ENCODE data around the gene SLC35F3.
"Not testable (repeated sequence)": the region's sequence is repeated elsewhere in the genome, so short reads cannot be mapped to it uniquely, and the experiment has no call there.

SLC35F3 gene

DNA sequence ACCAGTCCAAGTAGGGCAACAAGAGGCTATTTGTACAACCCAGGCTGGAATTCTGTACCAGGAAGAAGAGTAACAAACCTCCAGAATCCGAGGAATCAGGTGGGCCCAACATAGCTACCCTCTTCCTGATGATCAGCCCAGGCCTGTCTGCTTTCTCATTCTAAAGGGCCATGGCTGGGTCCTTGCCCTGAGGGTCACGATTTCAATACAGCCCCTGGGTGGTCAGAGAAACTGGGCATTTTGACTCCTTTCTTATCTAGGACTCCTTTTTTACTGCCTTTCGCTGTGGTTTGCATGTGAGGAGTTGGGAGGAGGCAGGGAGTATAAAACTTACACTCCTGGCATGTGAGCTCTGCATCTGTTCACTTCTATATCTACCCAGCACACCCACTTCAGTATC, 303.9 kb downstream of the SLC35F3 start:
- H3K79me2 ChIP-seq (ENCODE audit: control insufficient read depth, low read length): no peaks in the 10 kb centered on the region
- no peaks in the 10 kb centered on the region for H3F3A ChIP-seq (ENCODE audit: control insufficient read depth, insufficient read depth)
- no peaks in the 10 kb centered on the region for H4K20me1 ChIP-seq (ENCODE audit: control insufficient read depth, insufficient read depth, low read depth, low read length)
- no peaks in the 10 kb centered on the region for H3K9me2 ChIP-seq (replicated peaks; ENCODE audit: control insufficient read depth, low read length)
- peaks cover 8% of the 10 kb centered on the region for H3K9me3 ChIP-seq (ENCODE audit: control insufficient read depth, insufficient read depth, low read length)
- TF ChIP-seq EZH2phosphoT487 (IDR thresholded peaks at IDR 0.05; ENCODE audit: borderline replicate concordance, low read length): no peak
- TF ChIP-seq CTCF (IDR thresholded peaks at IDR 0.05; ENCODE audit: low read depth, low read length, poor library complexity, severe bottlenecking): no peak
- no peak overlapping the region for H3K4me3 ChIP-seq (ENCODE audit: low read length)
- no peaks in the 10 kb centered on the region for H3K36me3 ChIP-seq (ENCODE audit: control insufficient read depth, low read length)
- no peaks in the 10 kb centered on the region for H3K4me1 ChIP-seq (ENCODE audit: control insufficient read depth, low read length)
- H3K27ac ChIP-seq (ENCODE audit: low read depth, low read length): no peak overlapping the region
- no peaks in the 10 kb centered on the region for H3K27me3 ChIP-seq (ENCODE audit: control insufficient read depth, low read length)
- H3K4me2 ChIP-seq (ENCODE audit: low read length): no peak overlapping the region

DNA sequence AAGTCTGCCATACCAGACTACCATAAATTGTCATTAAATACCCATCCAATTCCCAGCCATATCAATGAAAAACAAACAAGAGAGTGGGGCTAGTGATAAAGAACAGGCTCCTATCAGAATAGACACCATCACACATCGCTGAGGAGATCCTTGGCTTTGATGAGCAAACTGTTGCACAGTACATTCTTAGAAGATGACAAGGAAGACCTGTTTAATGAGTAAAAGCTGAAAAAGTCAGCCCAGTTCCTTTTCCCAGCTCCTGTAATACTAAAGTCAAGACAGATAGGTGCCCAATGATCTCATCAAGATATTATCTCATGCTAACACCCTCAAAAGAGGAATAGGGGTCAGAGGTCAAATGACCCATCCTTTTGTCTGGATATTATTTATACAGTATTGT, 304.3 kb downstream of the SLC35F3 start:
- Histone ChIP-seq H3K4me1 (ENCODE audit: control insufficient read depth, low read length) (no peaks in the 10 kb centered on the region), H4K20me1 (ENCODE audit: control insufficient read depth, insufficient read depth, low read depth, low read length) (no peaks in the 10 kb centered on the region), H3K27me3 (ENCODE audit: control insufficient read depth, low read length) (no peaks in the 10 kb centered on the region), H3K27ac (ENCODE audit: low read depth, low read length) (no peak overlapping the region), H3K4me3 (ENCODE audit: low read length) (no peak overlapping the region), H3F3A (ENCODE audit: control insufficient read depth, insufficient read depth) (no peaks in the 10 kb centered on the region), H3K9me3 (ENCODE audit: control insufficient read depth, insufficient read depth, low read length) (peaks cover 8% of the 10 kb centered on the region), H3K36me3 (ENCODE audit: control insufficient read depth, low read length) (no peaks in the 10 kb centered on the region), H3K79me2 (ENCODE audit: control insufficient read depth, low read length) (no peaks in the 10 kb centered on the region), H3K9me2 (replicated peaks; ENCODE audit: control insufficient read depth, low read length) (no peaks in the 10 kb centered on the region), H3K4me2 (ENCODE audit: low read length) (no peak overlapping the region)
- no peak for TF ChIP-seq CTCF (IDR thresholded peaks at IDR 0.05; ENCODE audit: low read depth, low read length, poor library complexity, severe bottlenecking)
- TF ChIP-seq EZH2phosphoT487 (IDR thresholded peaks at IDR 0.05; ENCODE audit: borderline replicate concordance, low read length): no peak

DNA sequence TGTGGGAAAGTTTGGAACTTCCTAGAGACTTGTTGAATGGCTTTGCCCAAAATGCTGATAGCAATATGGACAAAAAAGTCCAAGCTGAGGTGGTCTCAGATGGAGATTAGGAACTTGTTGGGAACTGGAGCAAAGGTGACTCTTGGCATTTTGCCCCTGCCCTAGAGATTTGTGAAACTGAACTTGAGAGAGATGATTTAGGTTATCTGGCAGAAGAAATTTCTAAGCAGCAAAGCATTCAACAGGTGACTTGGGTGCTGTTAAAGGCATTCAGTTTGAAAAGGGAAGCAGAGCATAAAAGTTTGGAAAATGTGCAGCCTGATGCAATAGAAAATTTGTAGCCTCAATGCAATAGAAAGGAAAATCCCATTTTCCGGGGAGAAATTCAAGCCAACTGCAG, 306.0 kb downstream of the SLC35F3 start:
- not testable (repeated sequence) for H3K9me2 ChIP-seq (replicated peaks; ENCODE audit: control insufficient read depth, low read length); H3F3A ChIP-seq (ENCODE audit: control insufficient read depth, insufficient read depth); H3K27ac ChIP-seq (ENCODE audit: low read depth, low read length); H3K27me3 ChIP-seq (ENCODE audit: control insufficient read depth, low read length); H3K9me3 ChIP-seq (ENCODE audit: control insufficient read depth, insufficient read depth, low read length); H4K20me1 ChIP-seq (ENCODE audit: control insufficient read depth, insufficient read depth, low read depth, low read length); H3K4me2 ChIP-seq (ENCODE audit: low read length); H3K4me1 ChIP-seq (ENCODE audit: control insufficient read depth, low read length); H3K36me3 ChIP-seq (ENCODE audit: control insufficient read depth, low read length); H3K79me2 ChIP-seq (ENCODE audit: control insufficient read depth, low read length); H3K4me3 ChIP-seq (ENCODE audit: low read length)

DNA sequence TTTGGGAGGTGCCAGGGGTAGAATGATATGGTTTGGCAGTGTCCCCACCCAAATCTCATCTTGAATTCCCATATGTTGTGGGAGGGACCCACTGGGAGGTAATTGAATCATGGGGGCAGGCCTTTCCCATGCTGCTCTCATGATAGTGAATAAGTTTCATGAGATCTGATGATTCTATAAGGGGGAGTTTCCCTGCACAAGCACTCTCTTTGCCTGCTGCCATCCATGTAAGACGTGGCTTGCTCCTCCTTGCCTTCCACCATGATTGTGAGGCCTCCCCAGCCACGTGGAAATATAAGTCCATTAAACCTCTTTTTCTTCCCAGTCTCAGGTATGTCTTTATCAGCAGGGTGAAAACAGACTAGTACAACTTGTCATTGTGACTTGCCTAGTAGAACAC, 307.4 kb downstream of the SLC35F3 start:
- H3K9me2 ChIP-seq (replicated peaks; ENCODE audit: control insufficient read depth, low read length); H3K4me3 ChIP-seq (ENCODE audit: low read length); H3K79me2 ChIP-seq (ENCODE audit: control insufficient read depth, low read length); H4K20me1 ChIP-seq (ENCODE audit: control insufficient read depth, insufficient read depth, low read depth, low read length); H3K4me1 ChIP-seq (ENCODE audit: control insufficient read depth, low read length); H3F3A ChIP-seq (ENCODE audit: control insufficient read depth, insufficient read depth); H3K4me2 ChIP-seq (ENCODE audit: low read length); H3K27ac ChIP-seq (ENCODE audit: low read depth, low read length); H3K36me3 ChIP-seq (ENCODE audit: control insufficient read depth, low read length); H3K9me3 ChIP-seq (ENCODE audit: control insufficient read depth, insufficient read depth, low read length); H3K27me3 ChIP-seq (ENCODE audit: control insufficient read depth, low read length): not testable (repeated sequence)
